GM18951 (cell line): ENCODE data around the gene TTYH3.
"Not testable (repeated sequence)": the region's sequence is repeated elsewhere in the genome, so short reads cannot be mapped to it uniquely, and the experiment has no call there.

Experiments
- POLR2A ChIP-seq: IDR thresholded peaks from 4 replicates; pipeline ENCODE4 v1.6.1; 2011; ENCODE audit warnings: mild to moderate bottlenecking; ENCODE audit not compliant: insufficient read length, insufficient read depth; ENCODE audit errors: extremely low read depth
- in situ Hi-C: fragments of 300-500 bp; cut with MboI; formaldehyde crosslinking; loops from one replicate; pipeline ENCODE4 v1.12.0; 2022; ENCODE audit warnings: low sequenced_read_pairs, mixed read lengths, inconsistent platforms; ENCODE audit not compliant: unreplicated experiment

TTYH3 gene

DNA sequence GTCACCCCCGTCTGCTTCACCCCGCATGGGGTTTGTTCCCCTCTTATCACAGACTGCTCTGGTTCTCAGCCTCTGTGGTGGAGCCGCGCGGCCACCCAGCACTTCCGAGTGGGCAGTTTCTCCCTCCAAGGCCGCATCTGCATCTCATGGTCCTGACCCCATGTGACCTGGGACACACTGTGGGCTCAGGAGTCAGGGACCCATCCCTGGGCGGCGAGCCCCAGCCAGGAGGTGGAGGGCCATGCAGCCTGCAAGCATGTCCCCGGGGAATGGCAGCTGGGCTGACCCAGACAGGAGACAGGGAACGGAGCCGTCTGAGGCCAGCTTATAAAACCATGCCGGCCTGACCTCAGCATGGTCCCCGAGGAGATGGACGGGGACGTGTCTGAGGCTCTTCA is 25.2 kb upstream of the TTYH3 start:
- TF ChIP-seq POLR2A = no peak
- in situ Hi-C loops = no loop called here

GRCh38 chr7:2607122-2607922 is 24.5 kb upstream of the TTYH3 start:
- in situ Hi-C loops = no loop called here

GRCh38 chr7:2607923-2608904 is 23.6 kb upstream of the TTYH3 start:
- TF ChIP-seq POLR2A = no peak
- in situ Hi-C loops = no loop called here

More at GRCh38 chr7:2607122-2607922, 24.5 kb upstream of the TTYH3 start:
- no peak for TF ChIP-seq POLR2A

DNA sequence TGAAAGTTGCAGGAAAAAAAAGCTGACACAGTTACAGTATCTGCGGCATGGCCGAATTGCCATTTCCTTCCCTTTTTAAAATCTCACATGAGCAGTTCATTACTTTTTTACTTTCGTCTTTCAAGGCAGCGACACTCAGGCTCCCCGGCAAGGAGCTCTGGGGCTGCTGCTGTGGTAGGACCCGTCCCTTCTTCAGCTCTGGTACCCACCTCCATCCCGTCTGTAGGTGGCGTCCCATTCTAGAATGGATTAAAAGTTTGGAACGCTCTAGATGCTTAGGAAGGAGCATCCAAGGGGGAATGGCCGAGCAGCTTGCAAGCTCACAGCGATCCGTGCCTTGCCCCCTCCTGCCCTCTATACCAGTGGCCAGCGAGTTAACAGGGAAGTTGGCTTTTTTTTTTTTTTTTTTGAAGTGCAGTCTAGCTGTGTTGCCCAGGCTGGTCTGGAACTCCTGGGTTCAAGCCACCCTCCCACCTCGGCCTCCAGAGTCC is 22.8 kb upstream of the TTYH3 start:
- no peak for TF ChIP-seq POLR2A
- in situ Hi-C loops = no loop called here

- in situ Hi-C loops = not testable (repeated sequence)
Measured at GRCh38 chr7:2609646-2610045, 22.1 kb upstream of the TTYH3 start.

GRCh38 chr7:2610466-2610865 is 21.3 kb upstream of the TTYH3 start:
- TF ChIP-seq POLR2A = no peak
- in situ Hi-C loops = no loop called here

- in situ Hi-C loops = no loop called here
- no peak for TF ChIP-seq POLR2A
Measured at GRCh38 chr7:2610898-2611297, 20.9 kb upstream of the TTYH3 start.

- in situ Hi-C loops = no loop called here
- TF ChIP-seq POLR2A = no peak
Measured at GRCh38 chr7:2611401-2611800, 20.4 kb upstream of the TTYH3 start.

DNA sequence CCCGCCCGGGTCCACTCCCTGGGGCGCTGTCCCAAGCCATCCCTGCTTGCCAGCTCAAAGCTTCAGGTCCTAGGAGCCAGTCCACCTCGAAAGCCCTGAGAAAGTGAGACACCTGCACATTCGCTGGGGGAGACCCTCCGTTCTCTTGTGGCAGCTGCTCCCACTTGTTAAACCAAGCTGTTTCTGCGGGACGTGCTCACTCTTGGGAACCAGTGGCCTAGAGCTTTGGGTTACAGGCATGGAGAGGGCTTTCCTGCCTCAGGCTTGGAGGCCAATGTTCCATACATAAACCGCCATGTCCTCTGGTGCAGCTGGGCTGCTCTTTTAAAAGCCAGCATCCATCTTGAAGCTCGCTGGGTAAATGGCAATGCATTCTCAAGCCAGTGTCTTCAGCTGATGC is 19.9 kb upstream of the TTYH3 start:
- in situ Hi-C loops = no loop called here

GRCh38 chr7:2612445-2613097 is 19.2 kb upstream of the TTYH3 start:
- TF ChIP-seq POLR2A = no peak
- in situ Hi-C loops = no loop called here

More for the DNA sequence above, 19.9 kb upstream of the TTYH3 start:
- TF ChIP-seq POLR2A = no peak

DNA sequence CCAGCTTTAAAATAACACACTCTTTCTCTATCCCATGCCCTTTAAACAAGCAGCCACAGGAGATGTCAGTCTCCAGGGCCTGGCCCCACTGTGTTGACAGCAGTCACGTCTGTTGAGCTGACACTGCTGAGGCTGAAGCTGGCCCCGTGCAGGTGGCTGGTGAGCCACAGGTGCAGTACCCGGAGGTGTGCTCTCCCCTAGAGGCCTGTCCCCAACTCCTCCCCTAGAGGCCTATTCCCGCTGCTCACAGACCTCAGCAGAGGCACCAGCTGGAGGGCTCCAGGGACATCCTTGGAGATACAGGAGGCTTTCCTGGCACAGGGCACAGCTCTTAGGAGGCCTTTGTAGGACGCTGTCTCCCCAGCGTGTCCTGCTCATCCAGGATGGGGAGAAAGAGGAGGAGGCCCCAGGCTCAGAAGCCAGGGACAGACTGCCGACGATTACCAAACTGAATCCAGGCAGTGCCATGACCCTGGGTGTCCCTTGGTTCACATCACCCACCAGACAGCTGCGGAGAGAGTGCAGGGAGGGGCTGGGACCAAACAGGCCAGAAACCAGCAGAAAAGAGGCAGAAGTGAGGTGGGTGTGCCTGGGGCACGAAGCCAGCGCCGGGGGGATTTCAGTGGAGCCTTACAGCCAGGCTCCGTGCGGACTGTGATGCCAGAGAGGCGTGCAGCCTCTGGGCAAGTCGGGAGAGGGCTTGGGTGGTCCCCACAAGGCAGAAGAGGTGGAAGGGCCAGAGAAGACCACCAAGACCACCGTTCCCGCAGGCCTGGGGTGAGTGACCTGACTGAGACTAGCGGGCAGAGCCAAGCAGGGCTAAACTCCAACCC is 18.5 kb upstream of the TTYH3 start:
- in situ Hi-C loops = no loop called here
- TF ChIP-seq POLR2A = no peak

GRCh38 chr7:2613931-2614600 is 17.7 kb upstream of the TTYH3 start:
- no peak for TF ChIP-seq POLR2A
- in situ Hi-C loops = no loop called here
